A673 (cell line): Measurements from ENCODE around the gene ATE1.

Experiments used
- CTCF ChIP-seq: fragments of 300-800, 200-600 bp; sonication (generic); conservative IDR thresholded peaks from 2 replicates; pipeline ENCODE4 v1.5.1; 2017; ENCODE audit warnings: low read depth, mild to moderate bottlenecking, antibody characterized with exemption, low read length, moderate library complexity, mixed read lengths
- EZH2 ChIP-seq: fragments of 200-600 bp; sonication (generic); IDR thresholded peaks from 2 replicates; pipeline ENCODE4 v1.6.1; 2017; ENCODE audit warnings: borderline replicate concordance, low read depth, mild to moderate bottlenecking, mixed read lengths, antibody characterized with exemption, low read length; ENCODE audit not compliant: poor library complexity, severe bottlenecking

- no peak for TF ChIP-seq CTCF
- no peak for TF ChIP-seq EZH2
These were observed 191.3 kb downstream of the ATE1 start for GRCh38 chr10:121736315-121737130.
